Thoracic aorta (tissue), 2 donors: ENCODE measurements around the gene RBBP4. TPM values are rescaled to one million over a fixed set of nuclear protein-coding genes. Genes with fewer than 3 reads are reported as not detected.
"Not testable (repeated sequence)": the region's sequence is repeated elsewhere in the genome, so short reads cannot be mapped to it uniquely, and the experiment has no call there.

Experiments
- ATAC-seq: fragments of 150-250 bp; one replicate; pipeline ENCODE4 v1.8.0; 2017; ENCODE audit warnings: low read depth; ENCODE audit not compliant: insufficient number of reproducible peaks, low FRiP score
- DNase-seq: peaks from one replicate; pipeline ENCODE4 v3.0.0-alpha.2; 2020; ENCODE audit warnings: low spot score
- H3K27ac ChIP-seq, 2 donors: fragments of 200-600 bp; sonication (generic); 1 replicate in 1 of 2; 2 replicates in 1 of 2; pipeline ENCODE4 v1.5.1; 2016; ENCODE audit warnings: mild to moderate bottlenecking in 2 of 2, moderate library complexity in 2 of 2
- H3K27me3 ChIP-seq: fragments of 200-600 bp; sonication (generic); replicated peaks from 2 replicates; pipeline ENCODE4 v1.6.0; 2016; ENCODE audit warnings: mild to moderate bottlenecking; ENCODE audit not compliant: insufficient read depth
- H3K36me3 ChIP-seq: fragments of 200-600 bp; sonication (generic); one replicate; pipeline ENCODE4 v1.5.1; 2016
- H3K4me1 ChIP-seq, 2 donors: fragments of 200-600 bp; sonication (generic); 1 replicate in 1 of 2; 2 replicates in 1 of 2; pipeline versions ENCODE4 v1.5.1 to v1.6.0; 2016; ENCODE audit warnings: low read depth in 2 of 2, mild to moderate bottlenecking in 1 of 2; ENCODE audit not compliant: control insufficient read depth in 1 of 2
- H3K4me3 ChIP-seq: fragments of 200-600 bp; sonication (generic); 2 replicates; pipeline ENCODE4 v1.5.1; 2016; ENCODE audit warnings: mild to moderate bottlenecking
- H3K9me3 ChIP-seq: fragments of 200-600 bp; sonication (generic); 2 replicates; pipeline ENCODE4 v1.5.1; 2016
- CTCF ChIP-seq: fragments of 200-600 bp; sonication (generic); IDR thresholded peaks from one replicate; pipeline ENCODE4 v1.5.1; 2019; ENCODE audit warnings: antibody characterized with exemption
- total RNA-seq, 2 donors: library from RNA; depleted of rRNA; stranded (reverse); fragments of >200 nt; gene quantifications; one replicate each; pipeline versions ENCODE4 v1.1.0 to v1.2.3, GENCODE V29; 2016

Gene RBBP4
- total RNA-seq, 2 donors from 2014 or later = 66.9 to 80.8 TPM

GRCh38 chr1:32652244-32652962 lies 1.4 kb downstream of the RBBP4 start:
- peak overlapping the region in 1 of 2 donors; percentile 100 for H3K27ac ChIP-seq
- peaks cover 27 to 57% of the 10 kb centered on the region in 2 donors for H3K4me1 ChIP-seq
- TF ChIP-seq CTCF = no peak
- peak overlapping the region; percentile 98 for H3K4me3 ChIP-seq
- no peaks in the 10 kb centered on the region for H3K9me3 ChIP-seq
- ATAC-seq (no peak), DNase-seq (no peak)
- H3K36me3 ChIP-seq = peaks cover 12% of the 10 kb centered on the region
- H3K27me3 ChIP-seq = no peaks in the 10 kb centered on the region

- DNase-seq (no peak), ATAC-seq (no peak)
- H3K27me3 ChIP-seq = no peaks in the 10 kb centered on the region
- H3K27ac ChIP-seq = no peak overlapping the region
- no peak overlapping the region for H3K4me3 ChIP-seq
- no peak for TF ChIP-seq CTCF
- peaks cover 29% of the 10 kb centered on the region for H3K36me3 ChIP-seq
- no peaks in the 10 kb centered on the region for H3K9me3 ChIP-seq
- H3K4me1 ChIP-seq = peaks cover 0 to 20% of the 10 kb centered on the region in 2 donors
Measured at GRCh38 chr1:32659581-32659980, 8.6 kb downstream of the RBBP4 start.

- TF ChIP-seq CTCF = no peak
- DNase-seq = no peak
- no peaks in the 10 kb centered on the region for H3K9me3 ChIP-seq
- no peaks in the 10 kb centered on the region for H3K27me3 ChIP-seq
- H3K4me3 ChIP-seq = no peak overlapping the region
- peaks cover 0 to 2% of the 10 kb centered on the region in 2 donors for H3K4me1 ChIP-seq
- peaks cover 36% of the 10 kb centered on the region for H3K36me3 ChIP-seq
- ATAC-seq = no peak
- H3K27ac ChIP-seq = no peak overlapping the region
Measured at GRCh38 chr1:32665915-32666314, 14.9 kb downstream of the RBBP4 start.

- H3K27ac ChIP-seq = no peak overlapping the region
Measured at GRCh38 chr1:32666901-32667566, 16.0 kb downstream of the RBBP4 start.

GRCh38 chr1:32668716-32669115 lies 17.7 kb downstream of the RBBP4 start:
- H3K27ac ChIP-seq, H3K4me3 ChIP-seq, H3K4me1 ChIP-seq, DNase-seq, H3K27me3 ChIP-seq, ATAC-seq, H3K9me3 ChIP-seq: not testable (repeated sequence)
- peaks cover 53% of the 10 kb centered on the region for H3K36me3 ChIP-seq

More at GRCh38 chr1:32666901-32667566, 16.0 kb downstream of the RBBP4 start:
- Histone ChIP-seq H3K9me3 (no peaks in the 10 kb centered on the region), H3K36me3 (peaks cover 41% of the 10 kb centered on the region), H3K4me1 (no peaks in the 10 kb centered on the region), H3K27me3 (no peaks in the 10 kb centered on the region), H3K4me3 (no peak overlapping the region)
- no peak for TF ChIP-seq CTCF
- no peak for ATAC-seq
- DNase-seq = no peak
